H7 (cell line): ENCODE results near the gene ADAMTSL2. TPM values are rescaled to one million over a fixed set of nuclear protein-coding genes. Genes with fewer than 3 reads are reported as not detected.

Experiments
- DNase-seq: peaks from one replicate; pipeline ENCODE4 v3.0.0; 2012
- H3K27me3 ChIP-seq: 2 replicates; pipeline ENCODE4 v1.6.0; 2011; ENCODE audit warnings: mild to moderate bottlenecking, low read length; ENCODE audit not compliant: control insufficient read depth, insufficient read depth
- H3K36me3 ChIP-seq: replicated peaks from 2 replicates; pipeline ENCODE4 v1.5.1; 2011; ENCODE audit warnings: low read length; ENCODE audit not compliant: control insufficient read depth, insufficient read depth
- H3K4me3 ChIP-seq: 2 replicates; pipeline ENCODE4 v1.5.1; 2011; ENCODE audit warnings: low read depth, mild to moderate bottlenecking, control low read depth, low read length, moderate library complexity; ENCODE audit not compliant: insufficient read depth
- total RNA-seq: library from RNA; depleted of rRNA; stranded (reverse); fragments of >200 nt; shearing (Covaris generic); gene quantifications from 2 replicates; pipeline ENCODE4 v1.2.3, GENCODE V29; 2014

Gene ADAMTSL2
- total RNA-seq, 1 experiment from 2014 or later: 0.42 TPM

DNA sequence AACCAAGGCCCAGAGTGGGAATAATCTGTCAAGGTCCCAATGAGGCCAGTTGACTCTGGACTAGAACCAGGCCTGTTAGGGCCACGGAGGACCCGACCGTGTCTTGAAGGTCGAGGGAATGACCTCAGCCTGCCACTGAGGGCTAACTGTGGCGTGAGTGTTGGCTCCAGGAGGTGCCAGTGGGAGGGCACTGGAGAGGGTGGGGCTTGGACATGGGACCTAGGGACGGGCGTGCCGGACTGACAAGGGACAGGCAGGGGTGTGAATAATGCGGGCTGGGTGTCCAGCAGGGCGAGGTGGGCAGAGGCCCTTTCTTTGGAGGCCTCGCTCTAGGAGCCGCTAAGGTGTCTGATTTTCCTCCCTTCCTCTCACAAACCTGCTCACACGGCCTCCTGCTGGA lies 7.5 kb downstream of the ADAMTSL2 start:
- DNase-seq: no peak
- H3K36me3 ChIP-seq: no peaks in the 10 kb centered on the region
- H3K27me3 ChIP-seq: no peaks in the 10 kb centered on the region
- H3K4me3 ChIP-seq: no peak overlapping the region

DNA sequence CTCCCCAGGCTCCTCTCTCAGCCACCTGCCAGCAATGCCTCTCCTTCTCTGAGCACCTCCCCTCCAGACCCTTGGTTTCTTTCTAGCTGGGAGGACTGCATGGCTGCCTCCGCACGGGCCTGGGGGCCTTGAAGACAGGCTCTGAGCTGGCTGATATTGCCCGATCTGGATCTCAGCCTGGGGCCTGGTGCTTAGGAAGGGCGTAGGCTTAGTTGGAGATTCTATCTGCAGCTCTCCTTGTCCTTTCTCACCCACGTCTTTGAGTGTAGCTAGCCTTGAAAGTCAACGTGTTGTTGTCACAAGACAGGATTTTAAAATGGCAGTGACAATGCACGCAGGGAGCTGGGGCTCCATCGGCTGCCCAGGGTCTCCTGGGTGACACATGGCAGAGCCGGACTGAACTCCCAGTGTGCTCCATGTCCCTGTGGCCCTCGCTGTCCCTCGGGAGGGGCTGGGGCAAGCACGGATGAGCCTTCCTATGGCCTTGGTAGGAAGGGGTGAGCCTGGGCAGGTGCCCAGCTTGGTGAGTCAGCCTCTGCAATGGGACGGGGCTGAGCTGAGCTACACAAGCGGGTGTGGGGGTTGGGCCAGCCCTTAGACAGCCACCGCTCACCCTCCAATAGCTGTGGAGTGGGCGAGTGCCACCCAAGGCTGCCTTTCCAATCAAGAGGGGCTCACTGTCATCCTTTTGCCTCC lies 9.4 kb downstream of the ADAMTSL2 start:
- H3K27me3 ChIP-seq: no peaks in the 10 kb centered on the region
- no peaks in the 10 kb centered on the region for H3K36me3 ChIP-seq
- no peak overlapping the region for H3K4me3 ChIP-seq
- DNase-seq: no peak

DNA sequence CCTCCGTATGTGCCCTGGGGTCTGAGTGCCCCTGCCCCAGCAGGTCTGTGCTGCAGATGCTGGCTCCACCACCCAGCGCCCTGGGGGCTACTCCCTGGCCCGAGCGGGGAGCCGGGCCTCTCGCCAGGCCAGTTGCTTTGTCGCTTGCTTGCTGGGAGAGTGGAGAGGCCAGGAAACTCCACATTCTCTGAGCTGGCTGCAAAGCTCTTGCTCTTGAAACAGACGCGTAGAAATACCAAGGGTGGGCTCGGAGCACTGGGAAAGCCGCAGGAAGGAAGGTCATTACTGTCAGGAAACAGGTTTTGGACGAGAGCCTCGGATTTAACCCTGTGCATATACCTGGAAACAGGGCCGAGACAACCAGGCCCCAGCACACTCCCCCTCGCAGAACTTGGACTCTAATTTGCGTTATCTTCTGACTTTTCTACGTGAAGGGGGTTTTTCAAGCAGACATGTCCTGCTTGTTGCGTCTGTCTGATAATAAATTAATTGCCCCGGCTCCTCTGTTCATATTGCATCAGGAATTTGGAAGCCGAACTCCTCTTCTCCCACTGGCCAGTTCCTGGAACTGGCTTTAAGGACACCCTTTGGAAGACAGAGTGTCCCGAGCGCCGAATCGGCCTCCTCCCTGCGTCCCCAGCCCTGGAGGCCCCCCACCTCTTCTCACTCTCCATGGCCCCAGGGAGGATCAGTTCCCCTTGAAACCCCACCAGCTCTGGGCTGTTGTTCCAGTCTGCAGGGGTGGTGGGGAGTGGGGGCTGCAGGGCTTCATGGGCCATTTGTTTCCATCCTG lies 11.2 kb downstream of the ADAMTSL2 start:
- H3K4me3 ChIP-seq: no peak overlapping the region

DNA sequence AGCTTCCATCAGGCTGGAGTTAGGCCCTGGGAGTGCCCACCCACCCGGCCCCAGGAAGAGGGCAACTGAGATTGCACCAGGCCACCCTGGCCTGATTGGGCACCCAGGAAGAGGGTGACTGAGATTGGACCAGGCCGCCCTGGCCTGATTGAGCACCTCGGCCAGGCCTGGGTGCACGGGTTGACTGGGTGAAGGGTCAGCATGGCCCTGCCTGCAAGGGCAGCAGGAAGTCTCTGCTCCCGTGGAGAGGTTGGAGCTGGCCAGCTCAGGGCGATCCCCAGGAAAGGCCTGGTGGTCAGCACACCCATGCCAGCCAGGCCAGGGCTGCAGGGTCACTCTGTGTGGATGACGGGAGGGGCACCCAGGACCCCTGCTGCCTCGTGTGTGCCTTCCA lies 11.8 kb downstream of the ADAMTSL2 start:
- DNase-seq: no peak
- Histone ChIP-seq H3K36me3 (no peaks in the 10 kb centered on the region), H3K4me3 (no peak overlapping the region), H3K27me3 (no peaks in the 10 kb centered on the region)

More for the DNA sequence above, 11.2 kb downstream of the ADAMTSL2 start:
- peak; percentile 64 for DNase-seq
- Histone ChIP-seq H3K36me3 (no peaks in the 10 kb centered on the region), H3K27me3 (no peaks in the 10 kb centered on the region)

DNA sequence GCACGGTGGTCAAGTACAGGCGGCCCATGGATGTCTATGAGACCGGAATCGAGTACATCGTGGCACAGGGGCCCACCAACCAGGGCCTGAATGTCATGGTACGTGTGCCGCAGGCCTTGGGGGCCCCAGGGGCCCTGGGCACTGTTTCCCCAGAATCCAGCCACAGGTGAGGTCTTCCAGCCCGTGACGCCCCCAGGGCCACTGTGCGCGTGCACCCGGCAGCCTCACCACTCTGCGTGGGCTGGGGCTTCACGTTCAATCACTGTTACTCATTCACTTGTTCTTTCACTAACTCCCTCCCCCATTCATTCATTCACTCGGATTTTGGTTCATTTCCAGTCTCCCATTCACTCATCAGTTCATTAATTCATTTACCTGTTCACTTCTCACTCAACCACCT lies 12.6 kb downstream of the ADAMTSL2 start:
- DNase-seq: no peak
- H3K4me3 ChIP-seq: no peak overlapping the region
- no peaks in the 10 kb centered on the region for H3K36me3 ChIP-seq
- H3K27me3 ChIP-seq: no peaks in the 10 kb centered on the region

DNA sequence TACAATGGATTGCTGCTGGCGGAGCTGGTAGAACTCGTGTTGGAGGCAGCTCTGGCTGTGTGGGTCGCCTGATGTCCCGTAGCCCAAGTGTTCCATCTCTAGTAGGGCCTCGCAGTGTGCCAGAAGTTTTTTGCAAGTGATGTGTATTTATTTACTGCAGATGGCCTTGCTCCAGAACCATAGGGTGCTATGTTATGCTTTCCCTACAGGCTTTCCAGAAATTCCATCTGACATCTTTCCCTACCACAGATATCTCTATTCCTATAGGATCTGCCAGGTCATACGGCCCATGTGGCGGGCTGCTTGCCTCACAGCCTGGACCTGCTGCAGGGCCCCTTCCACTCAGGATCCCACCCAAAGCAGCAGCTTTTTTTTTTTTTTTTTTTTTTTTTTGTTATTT lies 16.9 kb downstream of the ADAMTSL2 start:
- H3K4me3 ChIP-seq: no peak overlapping the region
- DNase-seq: no peak

DNA sequence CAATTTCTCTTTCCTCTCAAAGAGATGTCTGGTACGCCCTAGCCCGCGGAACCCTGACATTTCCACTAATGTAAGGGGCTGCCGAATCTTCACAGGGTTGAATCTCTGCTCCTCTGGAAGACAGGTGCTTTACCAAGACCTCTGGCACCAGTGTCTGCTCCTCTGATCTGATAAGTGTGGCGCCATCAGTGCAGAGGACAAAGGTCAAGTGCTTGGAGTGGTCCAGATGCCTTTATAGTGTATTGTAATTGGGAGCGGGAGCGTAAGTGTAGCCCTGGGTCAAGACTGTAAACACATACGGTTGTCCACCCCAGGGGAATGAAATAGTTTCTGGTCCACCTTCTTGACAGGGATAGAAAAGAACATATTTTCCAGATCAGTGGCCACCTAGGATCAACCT lies 17.7 kb downstream of the ADAMTSL2 start:
- no peaks in the 10 kb centered on the region for H3K27me3 ChIP-seq
- H3K4me3 ChIP-seq: no peak overlapping the region
- H3K36me3 ChIP-seq: no peaks in the 10 kb centered on the region
- DNase-seq: no peak

More for the DNA sequence above, 16.9 kb downstream of the ADAMTSL2 start:
- no peaks in the 10 kb centered on the region for H3K27me3 ChIP-seq
- no peaks in the 10 kb centered on the region for H3K36me3 ChIP-seq

DNA sequence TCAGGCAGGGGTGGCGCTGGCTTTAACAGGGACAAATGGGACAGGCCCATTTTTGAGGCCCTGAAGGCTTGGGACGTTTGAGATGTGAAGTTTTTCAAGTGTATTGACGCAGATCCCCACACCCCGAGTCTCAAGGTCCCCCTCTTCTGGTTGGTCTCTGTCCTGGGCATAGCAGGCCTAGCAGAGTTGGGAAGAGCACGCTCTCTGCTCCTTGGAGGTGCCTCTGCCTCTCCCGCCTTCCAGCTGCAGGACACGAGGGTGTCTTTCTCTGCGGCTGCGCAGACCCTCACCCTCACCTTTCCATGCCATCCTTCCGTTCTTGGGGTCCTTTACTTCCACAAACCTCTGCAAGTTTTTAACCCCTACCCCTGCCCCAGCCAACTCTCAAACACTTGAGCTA lies 18.6 kb downstream of the ADAMTSL2 start:
- Histone ChIP-seq H3K36me3 (no peaks in the 10 kb centered on the region), H3K4me3 (no peak overlapping the region), H3K27me3 (no peaks in the 10 kb centered on the region)
- peak; percentile 71 for DNase-seq

DNA sequence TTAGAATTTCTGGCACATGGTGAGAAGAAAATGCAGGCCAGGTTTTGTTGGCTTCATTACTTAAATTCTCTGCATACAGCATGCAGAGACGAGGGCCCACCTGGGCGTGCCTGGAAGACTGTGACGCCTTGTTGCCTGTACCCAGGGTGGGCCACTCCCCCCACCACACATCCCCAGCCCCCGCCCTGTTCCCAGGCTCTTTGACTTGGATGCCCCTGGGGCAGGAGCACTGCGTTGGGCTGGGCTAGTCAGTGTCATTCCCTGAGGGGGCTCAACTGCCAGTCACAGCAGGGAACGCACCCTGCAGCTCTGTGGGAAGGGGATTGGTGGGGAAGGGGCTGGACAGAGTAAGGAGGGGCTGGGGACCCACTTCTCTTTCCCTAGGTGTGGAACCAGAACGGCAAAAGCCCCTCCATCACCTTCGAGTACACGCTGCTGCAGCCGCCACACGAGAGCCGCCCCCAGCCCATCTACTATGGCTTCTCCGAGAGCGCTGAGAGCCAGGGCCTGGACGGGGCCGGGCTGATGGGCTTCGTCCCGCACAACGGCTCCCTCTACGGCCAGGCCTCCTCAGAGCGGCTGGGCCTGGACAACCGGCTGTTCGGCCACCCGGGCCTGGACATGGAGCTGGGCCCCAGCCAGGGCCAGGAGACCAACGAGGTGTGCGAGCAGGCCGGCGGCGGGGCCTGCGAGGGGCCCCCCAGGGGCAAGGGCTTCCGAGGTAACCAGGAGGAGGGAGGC lies 19.6 kb downstream of the ADAMTSL2 start:
- Histone ChIP-seq H3K36me3 (no peaks in the 10 kb centered on the region), H3K27me3 (no peaks in the 10 kb centered on the region), H3K4me3 (no peak overlapping the region)
- peak; percentile 94 for DNase-seq

DNA sequence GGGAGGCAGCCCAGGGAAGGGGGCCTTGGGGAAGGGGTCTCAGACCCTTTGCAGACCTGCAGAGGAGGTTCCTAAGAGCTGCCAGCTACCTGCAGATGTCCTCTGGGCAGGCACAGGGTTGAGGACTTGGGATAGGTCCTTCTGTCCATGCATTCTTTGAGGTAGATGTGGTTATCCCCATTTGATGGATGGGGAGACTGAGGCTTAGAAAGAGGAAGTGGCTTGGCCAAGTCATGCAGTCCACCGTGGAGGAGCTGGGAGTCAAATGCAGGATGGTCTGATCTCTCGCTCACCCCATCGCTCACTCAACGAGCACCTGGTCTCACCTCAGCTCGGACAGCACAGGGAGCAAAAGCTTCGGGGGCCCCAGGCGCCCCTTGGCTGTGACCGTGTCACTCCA lies 20.2 kb downstream of the ADAMTSL2 start:
- no peak for DNase-seq
- H3K36me3 ChIP-seq: no peaks in the 10 kb centered on the region
- H3K27me3 ChIP-seq: no peaks in the 10 kb centered on the region
- no peak overlapping the region for H3K4me3 ChIP-seq

DNA sequence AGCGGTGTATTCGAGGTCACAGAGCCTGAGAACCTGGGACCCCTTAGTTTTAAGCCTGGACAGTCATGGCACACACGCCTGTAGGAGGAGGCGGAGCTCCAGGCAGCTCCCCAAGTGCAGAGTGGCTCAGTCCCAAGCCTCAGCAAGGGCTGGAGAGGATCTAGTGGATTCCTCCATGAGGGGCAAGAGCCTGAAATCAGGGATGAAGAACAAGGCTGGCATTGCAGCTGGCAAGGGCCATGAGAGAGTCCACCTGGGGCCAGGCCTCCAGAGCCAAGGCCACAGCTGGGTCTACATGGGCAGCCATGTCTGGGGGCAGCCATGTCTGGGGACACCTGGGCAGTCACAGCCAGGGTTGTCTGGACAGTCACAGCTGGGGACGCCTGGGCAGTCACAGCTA lies 21.9 kb downstream of the ADAMTSL2 start:
- Histone ChIP-seq H3K4me3 (no peak overlapping the region), H3K36me3 (no peaks in the 10 kb centered on the region), H3K27me3 (no peaks in the 10 kb centered on the region)
- DNase-seq: no peak

DNA sequence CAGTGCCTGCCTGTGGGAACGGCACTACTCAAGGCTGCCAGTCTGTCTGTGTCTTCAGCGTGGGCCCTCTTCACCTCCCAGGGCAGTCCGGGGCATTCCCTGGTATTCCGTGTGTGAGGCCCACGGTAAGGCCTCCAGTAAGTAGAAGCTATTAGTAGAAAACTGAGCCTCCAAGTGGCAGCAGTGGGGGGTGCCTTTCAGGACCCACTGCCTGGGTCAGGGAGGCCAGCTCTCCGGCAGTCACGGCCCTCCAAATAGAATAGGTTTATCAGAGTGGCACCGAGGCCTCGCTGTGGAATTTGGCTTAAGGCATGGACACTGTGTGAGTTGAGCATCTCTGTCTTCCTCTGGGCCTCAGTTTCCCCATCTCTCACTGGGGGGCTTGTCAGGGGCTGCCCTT lies 23.1 kb downstream of the ADAMTSL2 start:
- Histone ChIP-seq H3K27me3 (no peaks in the 10 kb centered on the region), H3K36me3 (no peaks in the 10 kb centered on the region), H3K4me3 (no peak overlapping the region)
- DNase-seq: no peak

DNA sequence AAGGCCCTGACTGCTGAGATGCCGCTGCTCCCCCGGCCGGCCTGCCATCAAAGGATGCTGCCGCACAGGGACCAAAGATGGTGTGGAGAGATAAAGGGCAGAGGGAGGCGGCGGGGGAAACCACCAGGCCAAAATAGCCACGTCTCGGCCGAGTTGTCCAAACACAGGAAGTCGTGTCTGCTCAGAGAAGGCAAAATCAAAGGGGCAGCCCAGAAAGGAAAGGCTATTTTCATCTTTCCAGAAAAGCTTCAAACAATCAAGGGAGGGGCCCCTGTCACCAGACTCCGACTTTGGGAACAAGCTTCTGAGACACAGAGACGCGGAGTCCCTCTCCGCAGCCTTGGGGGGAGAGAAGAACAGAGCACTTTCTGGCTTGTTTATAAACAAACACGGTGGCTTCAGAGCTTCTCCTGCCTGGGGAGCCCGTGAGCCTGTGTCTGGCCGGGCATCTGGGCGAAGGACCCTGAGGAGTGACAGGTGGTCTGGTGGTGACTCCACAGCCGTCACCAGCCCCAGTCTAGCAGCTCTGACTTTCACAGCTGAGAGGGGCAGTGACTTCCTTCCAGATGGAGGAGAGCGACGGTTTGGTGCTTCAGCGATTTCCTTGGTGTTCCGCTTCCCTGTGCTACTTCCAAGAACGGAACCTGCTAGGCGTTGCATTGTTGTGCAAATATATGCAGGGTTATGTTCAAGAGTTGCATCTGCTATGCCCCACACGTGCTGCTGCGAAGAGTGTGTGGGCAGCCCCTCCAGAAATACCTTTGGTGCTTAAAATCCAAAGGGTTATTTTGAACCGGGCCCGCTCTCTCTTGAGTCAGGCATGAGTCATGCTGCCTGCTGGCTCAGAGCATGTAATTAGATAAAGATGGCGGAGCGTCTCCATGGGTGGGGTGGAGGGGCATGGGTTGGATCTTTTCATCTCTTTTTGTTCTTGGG lies 24.0 kb downstream of the ADAMTSL2 start:
- Histone ChIP-seq H3K27me3 (no peaks in the 10 kb centered on the region), H3K36me3 (no peaks in the 10 kb centered on the region), H3K4me3 (no peak overlapping the region)
- DNase-seq: peak; percentile 81

DNA sequence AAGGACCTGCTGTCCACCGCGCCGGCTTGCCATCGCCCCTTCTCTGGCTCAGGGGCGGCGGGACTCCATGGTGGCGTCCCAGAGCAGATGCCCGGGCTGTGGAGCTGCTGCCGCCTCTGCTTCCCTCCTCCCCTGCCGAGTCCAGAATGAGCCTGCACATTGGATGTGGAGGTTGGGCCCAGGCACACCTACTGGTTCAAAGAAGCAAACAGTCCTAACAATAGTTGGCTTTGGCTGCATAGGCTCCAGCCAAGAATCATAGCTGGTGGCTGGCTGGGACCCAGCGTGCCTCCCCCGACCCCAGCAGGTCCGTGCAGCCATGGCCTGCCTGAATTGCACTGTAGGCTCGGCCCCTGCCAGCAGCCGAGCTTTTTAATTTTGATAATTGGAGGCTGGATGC lies 25.8 kb downstream of the ADAMTSL2 start:
- H3K27me3 ChIP-seq: no peaks in the 10 kb centered on the region; the same call in 1 of the 2 replicates
- no peak overlapping the region for H3K4me3 ChIP-seq
- DNase-seq: no peak
- no peaks in the 10 kb centered on the region for H3K36me3 ChIP-seq
